ENCODE measurements around the gene AKR1C3. TPM values are rescaled to one million over a fixed set of nuclear protein-coding genes. Genes with fewer than 3 reads are reported as not detected.
"Not testable (repeated sequence)": the region's sequence is repeated elsewhere in the genome, so short reads cannot be mapped to it uniquely, and the experiment has no call there.

The AKR1C3 gene
- total and polyA plus RNA-seq, 3 experiments from 2014 or later: 0.75 to 4.2 TPM; not detected in 1

- Mint-ChIP-seq H3K9me3 (peaks cover 22 to 50% (median 28%) of the 10 kb centered on the region in 5 donors), H3K27ac (no peak overlapping the region), H3K36me3 (peaks cover 0 to 31% (median 5%) of the 10 kb centered on the region in 3 donors), H3K27me3 (no peaks in the 10 kb centered on the region), H3K4me3 (no peak overlapping the region), H3K4me1 (no peaks in the 10 kb centered on the region)
- H3K4me3 ChIP-seq (ENCODE audit: low read length): no peak overlapping the region
- H3K36me3 ChIP-seq (ENCODE audit: insufficient read depth, low read length): no peaks in the 10 kb centered on the region
- H3K9me3 ChIP-seq (ENCODE audit: low read length): peaks cover 4% of the 10 kb centered on the region
- H3K27ac ChIP-seq (ENCODE audit: low read depth, low read length): no peak overlapping the region
- H3K4me1 ChIP-seq (ENCODE audit: insufficient read depth, low read length): no peaks in the 10 kb centered on the region
- DNase-seq: no peak
- CTCF ChIA-PET: no interaction called here
- no peaks in the 10 kb centered on the region for H3K27me3 ChIP-seq (ENCODE audit: insufficient read depth, low read length, poor library complexity, severe bottlenecking)
- POLR2A ChIA-PET: no interaction called here
These were observed 42.4 kb downstream of the AKR1C3 start for GRCh38 chr10:5136468-5137087.

DNA sequence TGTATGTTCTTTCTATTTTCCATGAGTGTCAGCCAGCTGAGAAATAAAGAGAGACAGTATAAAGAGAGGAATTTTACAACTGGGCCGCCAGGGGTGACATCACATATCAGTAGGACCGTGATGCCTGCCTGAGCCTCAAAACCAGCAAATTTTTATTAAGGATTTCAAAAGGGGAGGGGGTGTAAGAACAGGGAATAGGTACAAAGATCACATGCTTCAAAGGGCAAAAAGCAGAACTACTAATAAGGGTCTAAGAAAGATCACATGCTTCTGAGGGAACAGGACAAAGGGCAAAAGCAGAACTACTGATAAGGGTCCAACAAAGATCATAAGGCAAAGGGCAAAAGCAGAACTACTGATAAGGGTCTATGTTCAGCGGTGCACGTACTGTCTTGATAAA, 43.5 kb downstream of the AKR1C3 start:
- CTCF ChIA-PET; H3K27ac ChIP-seq (ENCODE audit: low read depth, low read length); H3K4me1 Mint-ChIP-seq; H3K27me3 ChIP-seq (ENCODE audit: insufficient read depth, low read length, poor library complexity, severe bottlenecking); POLR2A ChIA-PET; H3K27me3 Mint-ChIP-seq; H3K4me3 ChIP-seq (ENCODE audit: low read length); H3K9me3 ChIP-seq (ENCODE audit: low read length); DNase-seq; H3K4me1 ChIP-seq (ENCODE audit: insufficient read depth, low read length); H3K27ac Mint-ChIP-seq; H3K36me3 ChIP-seq (ENCODE audit: insufficient read depth, low read length); H3K4me3 Mint-ChIP-seq: not testable (repeated sequence)
- H3K36me3 Mint-ChIP-seq: peaks cover 0 to 31% (median 5%) of the 10 kb centered on the region in 3 donors
- peaks cover 22 to 50% (median 28%) of the 10 kb centered on the region in 5 donors for H3K9me3 Mint-ChIP-seq

DNA sequence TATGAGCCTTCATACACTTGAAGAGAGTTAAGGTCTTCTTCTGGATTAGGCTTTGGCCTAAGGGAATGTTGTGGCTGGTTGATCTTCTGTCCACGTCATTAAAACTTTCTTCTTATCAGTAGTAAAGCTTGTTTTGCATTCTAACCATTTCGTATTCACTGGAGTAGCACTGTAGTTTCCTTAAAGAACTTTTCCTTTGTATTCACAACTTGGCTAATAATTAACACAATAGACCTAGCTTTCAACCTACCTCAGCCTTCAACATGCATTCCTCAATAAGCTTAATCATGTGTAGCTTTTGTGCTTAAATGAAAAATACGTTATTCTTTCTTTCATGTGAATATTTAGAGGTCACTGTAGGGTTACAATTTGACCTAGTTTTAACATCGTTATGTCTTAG, 48.0 kb downstream of the AKR1C3 start:
- DNase-seq: no peak
- H3K4me1 Mint-ChIP-seq: no peaks in the 10 kb centered on the region

DNA sequence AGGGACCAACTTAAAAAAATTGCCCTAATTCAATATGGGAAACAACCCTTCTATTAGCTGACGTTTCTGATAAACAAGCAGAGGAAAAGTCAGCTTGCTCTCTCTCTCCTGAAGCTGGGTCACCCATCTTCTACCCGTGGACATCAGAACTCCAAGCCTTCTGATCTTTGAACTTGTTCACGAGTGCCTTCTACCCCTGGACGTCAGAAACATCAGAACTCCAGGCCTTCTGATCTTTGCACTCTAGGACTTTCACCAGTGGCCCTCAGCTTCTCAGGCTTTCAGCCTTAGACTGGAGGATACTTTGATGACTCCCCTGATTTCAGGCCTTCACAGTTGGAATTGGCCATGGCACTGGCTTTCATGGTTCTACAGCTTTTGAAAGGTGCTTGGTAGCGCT, 48.9 kb downstream of the AKR1C3 start:
- Mint-ChIP-seq H3K27ac (no peak overlapping the region), H3K4me3 (no peak overlapping the region), H3K36me3 (peaks cover 0 to 13% (median 0%) of the 10 kb centered on the region in 3 donors), H3K27me3 (no peaks in the 10 kb centered on the region), H3K9me3 (peaks cover 5 to 17% (median 13%) of the 10 kb centered on the region in 5 donors), H3K4me1 (no peaks in the 10 kb centered on the region)
- ChIA-PET CTCF (no interaction called here), POLR2A (no interaction called here)
- DNase-seq: no peak
- H3K36me3 ChIP-seq (ENCODE audit: insufficient read depth, low read length): no peaks in the 10 kb centered on the region
- no peak overlapping the region for H3K4me3 ChIP-seq (ENCODE audit: low read length)
- H3K9me3 ChIP-seq (ENCODE audit: low read length): no peaks in the 10 kb centered on the region
- no peaks in the 10 kb centered on the region for H3K4me1 ChIP-seq (ENCODE audit: insufficient read depth, low read length)
- H3K27me3 ChIP-seq (ENCODE audit: insufficient read depth, low read length, poor library complexity, severe bottlenecking): no peaks in the 10 kb centered on the region
- no peak overlapping the region for H3K27ac ChIP-seq (ENCODE audit: low read depth, low read length)

More for the DNA sequence above, 48.0 kb downstream of the AKR1C3 start:
- Histone ChIP-seq H3K27me3 (ENCODE audit: insufficient read depth, low read length, poor library complexity, severe bottlenecking) (no peaks in the 10 kb centered on the region), H3K4me3 (ENCODE audit: low read length) (no peak overlapping the region), H3K27ac (ENCODE audit: low read depth, low read length) (no peak overlapping the region), H3K9me3 (ENCODE audit: low read length) (no peaks in the 10 kb centered on the region), H3K36me3 (ENCODE audit: insufficient read depth, low read length) (no peaks in the 10 kb centered on the region), H3K4me1 (ENCODE audit: insufficient read depth, low read length) (no peaks in the 10 kb centered on the region)
- CTCF ChIA-PET: no interaction called here
- Mint-ChIP-seq H3K4me3 (no peak overlapping the region), H3K9me3 (peaks cover 11 to 25% (median 22%) of the 10 kb centered on the region in 5 donors), H3K27me3 (no peaks in the 10 kb centered on the region), H3K36me3 (peaks cover 0 to 22% (median 5%) of the 10 kb centered on the region in 3 donors), H3K27ac (no peak overlapping the region)
- POLR2A ChIA-PET: no interaction called here

GRCh38 chr10:5146920-5147254, 52.7 kb downstream of the AKR1C3 start:
- no peak overlapping the region for H3K4me3 Mint-ChIP-seq
- Histone ChIP-seq H3K27ac (ENCODE audit: low read depth, low read length) (no peak overlapping the region), H3K4me1 (ENCODE audit: insufficient read depth, low read length) (no peaks in the 10 kb centered on the region), H3K36me3 (ENCODE audit: insufficient read depth, low read length) (no peaks in the 10 kb centered on the region), H3K4me3 (ENCODE audit: low read length) (no peak overlapping the region), H3K9me3 (ENCODE audit: low read length) (no peaks in the 10 kb centered on the region), H3K27me3 (ENCODE audit: insufficient read depth, low read length, poor library complexity, severe bottlenecking) (no peaks in the 10 kb centered on the region)
- H3K27me3 Mint-ChIP-seq: no peaks in the 10 kb centered on the region
- ChIA-PET POLR2A (no interaction called here), CTCF (no interaction called here)
- H3K9me3 Mint-ChIP-seq: peaks cover 0 to 17% (median 9%) of the 10 kb centered on the region in 5 donors
- peaks cover 0 to 14% (median 0%) of the 10 kb centered on the region in 3 donors for H3K36me3 Mint-ChIP-seq
- no peaks in the 10 kb centered on the region for H3K4me1 Mint-ChIP-seq
- DNase-seq: no peak
- no peak overlapping the region for H3K27ac Mint-ChIP-seq

- Histone ChIP-seq H3K9me3 (ENCODE audit: low read length) (no peaks in the 10 kb centered on the region), H3K27me3 (ENCODE audit: insufficient read depth, low read length, poor library complexity, severe bottlenecking) (no peaks in the 10 kb centered on the region), H3K27ac (ENCODE audit: low read depth, low read length) (no peak overlapping the region), H3K36me3 (ENCODE audit: insufficient read depth, low read length) (no peaks in the 10 kb centered on the region), H3K4me1 (ENCODE audit: insufficient read depth, low read length) (no peaks in the 10 kb centered on the region), H3K4me3 (ENCODE audit: low read length) (no peak overlapping the region)
- CTCF ChIA-PET: no interaction called here
- Mint-ChIP-seq H3K36me3 (peaks cover 0 to 14% (median 0%) of the 10 kb centered on the region in 3 donors), H3K27ac (no peak overlapping the region), H3K4me1 (no peaks in the 10 kb centered on the region), H3K27me3 (no peaks in the 10 kb centered on the region), H3K4me3 (no peak overlapping the region), H3K9me3 (peaks cover 0 to 17% (median 9%) of the 10 kb centered on the region in 5 donors)
- POLR2A ChIA-PET: no interaction called here
- DNase-seq: no peak
These were observed 53.2 kb downstream of the AKR1C3 start for GRCh38 chr10:5147255-5147980.

DNA sequence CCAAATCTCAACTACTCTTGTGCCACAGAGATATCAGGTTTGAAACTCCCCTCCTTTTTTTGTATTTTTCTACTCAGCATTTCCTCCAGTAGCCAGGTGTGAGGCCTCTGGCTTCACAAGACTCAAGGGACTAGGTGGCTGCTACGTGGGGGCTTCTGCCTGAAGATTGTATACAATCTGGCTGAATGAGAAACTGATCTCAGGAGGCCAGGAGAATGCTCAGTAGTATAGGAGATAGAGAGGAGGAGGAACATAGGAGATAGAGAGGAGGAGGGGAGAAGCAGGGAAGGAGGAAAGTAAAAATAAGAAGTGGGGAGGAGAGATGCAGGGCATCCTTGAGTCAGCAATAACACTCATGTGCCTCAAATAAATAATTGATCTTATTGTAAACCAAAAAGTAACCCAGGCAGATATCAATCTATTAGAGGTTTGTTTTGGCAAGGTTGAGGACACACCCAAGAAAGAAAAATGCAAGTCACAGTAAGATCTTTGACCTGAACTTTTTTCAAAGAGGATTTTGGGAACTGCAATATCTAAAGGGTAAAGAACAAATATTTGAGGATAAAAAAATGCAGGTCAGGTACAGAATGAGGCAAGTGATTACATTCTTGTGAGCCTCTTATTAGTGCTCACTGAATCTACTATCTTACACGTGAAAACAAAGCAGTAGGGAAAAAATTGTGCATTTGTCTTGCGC, 53.9 kb downstream of the AKR1C3 start:
- Mint-ChIP-seq H3K4me1 (no peaks in the 10 kb centered on the region), H3K4me3 (no peak overlapping the region), H3K36me3 (peaks cover 0 to 18% (median 0%) of the 10 kb centered on the region in 3 donors), H3K27me3 (no peaks in the 10 kb centered on the region), H3K9me3 (peaks cover 0 to 17% (median 9%) of the 10 kb centered on the region in 5 donors), H3K27ac (no peak overlapping the region)
- no peaks in the 10 kb centered on the region for H3K9me3 ChIP-seq (ENCODE audit: low read length)
- ChIA-PET POLR2A (no interaction called here), CTCF (no interaction called here)
- H3K27ac ChIP-seq (ENCODE audit: low read depth, low read length): no peak overlapping the region
- H3K4me1 ChIP-seq (ENCODE audit: insufficient read depth, low read length): no peaks in the 10 kb centered on the region
- no peak for DNase-seq
- H3K4me3 ChIP-seq (ENCODE audit: low read length): no peak overlapping the region
- no peaks in the 10 kb centered on the region for H3K27me3 ChIP-seq (ENCODE audit: insufficient read depth, low read length, poor library complexity, severe bottlenecking)
- H3K36me3 ChIP-seq (ENCODE audit: insufficient read depth, low read length): no peaks in the 10 kb centered on the region

GRCh38 chr10:5148678-5149032, 54.4 kb downstream of the AKR1C3 start:
- no peaks in the 10 kb centered on the region for H3K27me3 ChIP-seq (ENCODE audit: insufficient read depth, low read length, poor library complexity, severe bottlenecking)
- no peak overlapping the region for H3K4me3 ChIP-seq (ENCODE audit: low read length)
- no peaks in the 10 kb centered on the region for H3K4me1 Mint-ChIP-seq
- no peak for DNase-seq
- H3K36me3 ChIP-seq (ENCODE audit: insufficient read depth, low read length): no peaks in the 10 kb centered on the region
- no peak overlapping the region for H3K27ac Mint-ChIP-seq
- H3K27ac ChIP-seq (ENCODE audit: low read depth, low read length): no peak overlapping the region
- peaks cover 0 to 17% (median 9%) of the 10 kb centered on the region in 5 donors for H3K9me3 Mint-ChIP-seq
- CTCF ChIA-PET: no interaction called here
- no peaks in the 10 kb centered on the region for H3K9me3 ChIP-seq (ENCODE audit: low read length)
- no peaks in the 10 kb centered on the region for H3K4me1 ChIP-seq (ENCODE audit: insufficient read depth, low read length)
- H3K4me3 Mint-ChIP-seq: no peak overlapping the region
- peaks cover 0 to 18% (median 1%) of the 10 kb centered on the region in 3 donors for H3K36me3 Mint-ChIP-seq
- H3K27me3 Mint-ChIP-seq: no peaks in the 10 kb centered on the region
- POLR2A ChIA-PET: no interaction called here

Measured in CD8-positive, alpha-beta memory T cell (primary cell).